H1 (cell line): ENCODE measurements around the gene DIAPH2. TPM values are rescaled to one million over a fixed set of nuclear protein-coding genes. Genes with fewer than 3 reads are reported as not detected.

Experiments used
- BCL11A ChIP-seq, 2 experiments: IDR thresholded peaks; one replicate each; pipeline ENCODE4 v1.6.1; 2011; ENCODE audit warnings: low read depth in 2 of 2, low read length in 2 of 2, mild to moderate bottlenecking in 2 of 2
- CHD2 ChIP-seq: IDR thresholded peaks from 2 replicates; pipeline ENCODE4 v1.6.1; 2012; ENCODE audit warnings: low read length, improper control_type of control experiment
- TAF7 ChIP-seq: optimal IDR thresholded peaks from 2 replicates; pipeline ENCODE3; 2011; ENCODE audit warnings: low read depth, mild to moderate bottlenecking, inconsistent platforms, low read length, moderate library complexity, borderline replicate concordance
- TCF12 ChIP-seq: IDR thresholded peaks from 2 replicates; pipeline ENCODE4 v1.6.1; 2011; ENCODE audit warnings: low read depth, mild to moderate bottlenecking, low read length
- polyA plus RNA-seq, 7 experiments: library from polyadenylated mRNA; depleted of rRNA in 3 of 7; stranded (reverse) in 5 of 7; unstranded in 2 of 7; fragments of >200 nt in 5 of 7; fragments of 200-250 nt in 2 of 7; gene quantifications; 1 replicate in 5 of 7; 2 replicates in 1 of 7; 4 replicates in 1 of 7; pipeline versions ENCODE4 v1.2.1 to v1.2.3, GENCODE V29; 2011 to 2013; ENCODE audit warnings: missing spikeins in 2 of 7, mixed read lengths in 2 of 7
- total RNA-seq: library from RNA; stranded (reverse); fragmentation: NEBNext Ultra II Directional; extraction: Animal tissue kit (Norgen Biotek cat#: 25700); gene quantifications from 2 replicates; pipeline ENCODE4 v1.2.1, GENCODE V29; 2021
- TF ChIP-seq, protein P1 (sequence below): fragments of 300-600 bp; sonication (generic); IDR thresholded peaks from 2 replicates; pipeline ENCODE4 v1.7.1; 2012; ENCODE audit warnings: low read length, moderate library complexity, mild to moderate bottlenecking, inconsistent platforms; ENCODE audit not compliant: insufficient replicate concordance
- TF ChIP-seq, protein P2 (sequence below): IDR thresholded peaks from 2 replicates; pipeline ENCODE4 v1.6.1; 2011; ENCODE audit warnings: low read depth, mild to moderate bottlenecking, low read length; ENCODE audit not compliant: insufficient read depth

The DIAPH2 gene
- total and polyA plus RNA-seq, 2 of the 8 experiments (the other 6 are each of a cell fraction or from before 2014, with no cell fraction given): 4.4 to 24.3 TPM

DNA sequence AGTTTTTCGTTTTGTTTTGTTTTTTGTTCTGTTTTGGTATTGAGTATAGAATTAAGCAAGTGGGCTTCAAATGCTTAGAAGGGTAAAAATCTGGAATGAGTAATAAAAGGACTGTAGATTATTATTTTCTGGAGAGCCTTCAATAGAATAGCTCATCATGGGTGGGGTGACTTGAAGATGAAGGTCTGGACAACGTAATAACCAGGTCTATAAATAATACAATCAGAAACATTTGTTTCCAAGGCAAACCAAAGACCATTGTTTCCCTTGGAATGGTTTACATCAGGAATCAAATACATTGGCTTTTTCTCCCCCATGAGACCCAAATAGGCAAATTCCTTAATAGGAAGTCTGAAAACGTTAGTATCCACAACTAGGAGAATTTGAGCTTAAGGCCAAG is 920.6 kb downstream of the DIAPH2 start (continued):
- TF ChIP-seq, protein P1, sequence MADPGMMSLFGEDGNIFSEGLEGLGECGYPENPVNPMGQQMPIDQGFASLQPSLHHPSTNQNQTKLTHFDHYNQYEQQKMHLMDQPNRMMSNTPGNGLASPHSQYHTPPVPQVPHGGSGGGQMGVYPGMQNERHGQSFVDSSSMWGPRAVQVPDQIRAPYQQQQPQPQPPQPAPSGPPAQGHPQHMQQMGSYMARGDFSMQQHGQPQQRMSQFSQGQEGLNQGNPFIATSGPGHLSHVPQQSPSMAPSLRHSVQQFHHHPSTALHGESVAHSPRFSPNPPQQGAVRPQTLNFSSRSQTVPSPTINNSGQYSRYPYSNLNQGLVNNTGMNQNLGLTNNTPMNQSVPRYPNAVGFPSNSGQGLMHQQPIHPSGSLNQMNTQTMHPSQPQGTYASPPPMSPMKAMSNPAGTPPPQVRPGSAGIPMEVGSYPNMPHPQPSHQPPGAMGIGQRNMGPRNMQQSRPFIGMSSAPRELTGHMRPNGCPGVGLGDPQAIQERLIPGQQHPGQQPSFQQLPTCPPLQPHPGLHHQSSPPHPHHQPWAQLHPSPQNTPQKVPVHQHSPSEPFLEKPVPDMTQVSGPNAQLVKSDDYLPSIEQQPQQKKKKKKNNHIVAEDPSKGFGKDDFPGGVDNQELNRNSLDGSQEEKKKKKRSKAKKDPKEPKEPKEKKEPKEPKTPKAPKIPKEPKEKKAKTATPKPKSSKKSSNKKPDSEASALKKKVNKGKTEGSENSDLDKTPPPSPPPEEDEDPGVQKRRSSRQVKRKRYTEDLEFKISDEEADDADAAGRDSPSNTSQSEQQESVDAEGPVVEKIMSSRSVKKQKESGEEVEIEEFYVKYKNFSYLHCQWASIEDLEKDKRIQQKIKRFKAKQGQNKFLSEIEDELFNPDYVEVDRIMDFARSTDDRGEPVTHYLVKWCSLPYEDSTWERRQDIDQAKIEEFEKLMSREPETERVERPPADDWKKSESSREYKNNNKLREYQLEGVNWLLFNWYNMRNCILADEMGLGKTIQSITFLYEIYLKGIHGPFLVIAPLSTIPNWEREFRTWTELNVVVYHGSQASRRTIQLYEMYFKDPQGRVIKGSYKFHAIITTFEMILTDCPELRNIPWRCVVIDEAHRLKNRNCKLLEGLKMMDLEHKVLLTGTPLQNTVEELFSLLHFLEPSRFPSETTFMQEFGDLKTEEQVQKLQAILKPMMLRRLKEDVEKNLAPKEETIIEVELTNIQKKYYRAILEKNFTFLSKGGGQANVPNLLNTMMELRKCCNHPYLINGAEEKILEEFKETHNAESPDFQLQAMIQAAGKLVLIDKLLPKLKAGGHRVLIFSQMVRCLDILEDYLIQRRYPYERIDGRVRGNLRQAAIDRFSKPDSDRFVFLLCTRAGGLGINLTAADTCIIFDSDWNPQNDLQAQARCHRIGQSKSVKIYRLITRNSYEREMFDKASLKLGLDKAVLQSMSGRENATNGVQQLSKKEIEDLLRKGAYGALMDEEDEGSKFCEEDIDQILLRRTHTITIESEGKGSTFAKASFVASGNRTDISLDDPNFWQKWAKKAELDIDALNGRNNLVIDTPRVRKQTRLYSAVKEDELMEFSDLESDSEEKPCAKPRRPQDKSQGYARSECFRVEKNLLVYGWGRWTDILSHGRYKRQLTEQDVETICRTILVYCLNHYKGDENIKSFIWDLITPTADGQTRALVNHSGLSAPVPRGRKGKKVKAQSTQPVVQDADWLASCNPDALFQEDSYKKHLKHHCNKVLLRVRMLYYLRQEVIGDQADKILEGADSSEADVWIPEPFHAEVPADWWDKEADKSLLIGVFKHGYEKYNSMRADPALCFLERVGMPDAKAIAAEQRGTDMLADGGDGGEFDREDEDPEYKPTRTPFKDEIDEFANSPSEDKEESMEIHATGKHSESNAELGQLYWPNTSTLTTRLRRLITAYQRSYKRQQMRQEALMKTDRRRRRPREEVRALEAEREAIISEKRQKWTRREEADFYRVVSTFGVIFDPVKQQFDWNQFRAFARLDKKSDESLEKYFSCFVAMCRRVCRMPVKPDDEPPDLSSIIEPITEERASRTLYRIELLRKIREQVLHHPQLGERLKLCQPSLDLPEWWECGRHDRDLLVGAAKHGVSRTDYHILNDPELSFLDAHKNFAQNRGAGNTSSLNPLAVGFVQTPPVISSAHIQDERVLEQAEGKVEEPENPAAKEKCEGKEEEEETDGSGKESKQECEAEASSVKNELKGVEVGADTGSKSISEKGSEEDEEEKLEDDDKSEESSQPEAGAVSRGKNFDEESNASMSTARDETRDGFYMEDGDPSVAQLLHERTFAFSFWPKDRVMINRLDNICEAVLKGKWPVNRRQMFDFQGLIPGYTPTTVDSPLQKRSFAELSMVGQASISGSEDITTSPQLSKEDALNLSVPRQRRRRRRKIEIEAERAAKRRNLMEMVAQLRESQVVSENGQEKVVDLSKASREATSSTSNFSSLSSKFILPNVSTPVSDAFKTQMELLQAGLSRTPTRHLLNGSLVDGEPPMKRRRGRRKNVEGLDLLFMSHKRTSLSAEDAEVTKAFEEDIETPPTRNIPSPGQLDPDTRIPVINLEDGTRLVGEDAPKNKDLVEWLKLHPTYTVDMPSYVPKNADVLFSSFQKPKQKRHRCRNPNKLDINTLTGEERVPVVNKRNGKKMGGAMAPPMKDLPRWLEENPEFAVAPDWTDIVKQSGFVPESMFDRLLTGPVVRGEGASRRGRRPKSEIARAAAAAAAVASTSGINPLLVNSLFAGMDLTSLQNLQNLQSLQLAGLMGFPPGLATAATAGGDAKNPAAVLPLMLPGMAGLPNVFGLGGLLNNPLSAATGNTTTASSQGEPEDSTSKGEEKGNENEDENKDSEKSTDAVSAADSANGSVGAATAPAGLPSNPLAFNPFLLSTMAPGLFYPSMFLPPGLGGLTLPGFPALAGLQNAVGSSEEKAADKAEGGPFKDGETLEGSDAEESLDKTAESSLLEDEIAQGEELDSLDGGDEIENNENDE: no peak
- TF ChIP-seq CHD2: no peak
- no peak for TF ChIP-seq TAF7
- TF ChIP-seq, protein P2, sequence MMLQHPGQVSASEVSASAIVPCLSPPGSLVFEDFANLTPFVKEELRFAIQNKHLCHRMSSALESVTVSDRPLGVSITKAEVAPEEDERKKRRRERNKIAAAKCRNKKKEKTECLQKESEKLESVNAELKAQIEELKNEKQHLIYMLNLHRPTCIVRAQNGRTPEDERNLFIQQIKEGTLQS: no peak
- no peak for TF ChIP-seq TCF12
- TF ChIP-seq BCL11A (IDR thresholded peaks at IDR 0.05; ENCODE audit: low read depth in 2 of 2, low read length in 2 of 2): no peak
